AG08396 (cell line): Measurements from ENCODE around the gene OSBPL1A.

Experiments
- DNase-seq: peaks from one replicate; pipeline ENCODE4 v3.0.0; 2012; ENCODE audit warnings: low spot score, mixed read lengths

Gene OSBPL1A

DNA sequence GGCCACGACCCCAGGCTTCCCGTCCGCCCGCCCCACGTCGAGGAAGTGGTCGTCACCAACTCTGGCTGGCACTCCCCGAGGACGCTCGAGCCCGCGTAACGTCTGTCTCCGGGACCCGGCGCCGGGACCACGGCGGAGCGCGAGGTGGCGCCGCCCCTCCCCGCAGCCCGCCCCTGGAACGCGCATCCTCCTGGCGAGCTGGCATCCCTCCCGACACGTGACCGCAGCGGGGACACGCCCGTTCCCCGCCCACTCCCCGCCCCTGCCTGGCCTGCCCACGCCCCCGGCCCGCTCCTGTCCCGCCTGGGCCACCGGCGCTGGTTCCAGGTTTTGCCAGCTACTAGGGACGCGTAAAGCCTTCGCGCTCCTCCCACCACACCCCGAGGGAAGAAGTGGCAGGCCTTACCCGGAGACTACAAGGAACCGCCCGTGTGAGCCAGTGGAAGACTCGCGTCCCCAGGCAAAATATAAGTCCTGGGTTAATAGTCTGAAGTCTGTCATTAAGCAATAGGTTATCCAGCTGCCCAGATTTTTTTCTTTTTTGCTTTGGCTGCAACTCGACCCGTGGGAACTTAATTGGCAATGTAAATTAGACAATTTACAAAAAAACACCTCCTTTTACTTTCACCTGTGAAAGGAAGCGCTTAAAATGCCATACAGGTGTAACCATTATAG lies at the start of gene OSBPL1A:
Gene OSBPL1A, minus strand, starts transcription at position 131 of the 675 bp plus-strand sequence. CDS start 20,291 bp downstream, outside the sequence.
- DNase-seq: peak; percentile 98

DNA sequence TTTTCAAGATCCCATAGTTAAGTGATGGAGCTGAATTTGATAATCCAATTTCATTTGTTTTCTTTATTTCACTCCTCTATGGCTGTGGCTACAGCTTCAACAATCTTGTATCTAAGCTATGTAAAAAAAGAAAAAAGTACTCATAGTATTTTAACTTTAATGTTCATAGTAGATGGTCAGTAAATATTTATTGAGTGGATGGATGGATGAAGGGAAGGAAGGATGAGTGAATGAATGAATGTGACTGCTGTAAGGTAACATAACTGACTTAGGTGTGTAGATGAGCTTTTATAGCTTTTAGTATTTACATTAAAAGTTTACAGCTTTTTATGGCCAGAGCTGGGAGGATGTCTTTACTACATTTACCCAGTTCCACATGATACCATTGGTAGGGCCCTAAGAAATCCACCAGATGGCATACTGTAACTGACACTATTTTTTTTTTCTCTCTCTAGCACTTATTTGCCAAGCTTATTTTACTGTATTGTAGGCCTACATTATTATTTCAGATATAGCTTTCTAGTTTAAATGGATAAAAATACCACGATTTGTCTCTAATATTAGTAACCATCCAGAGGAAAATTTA lies 49.4 kb upstream of the OSBPL1A start:
- DNase-seq: no peak

DNA sequence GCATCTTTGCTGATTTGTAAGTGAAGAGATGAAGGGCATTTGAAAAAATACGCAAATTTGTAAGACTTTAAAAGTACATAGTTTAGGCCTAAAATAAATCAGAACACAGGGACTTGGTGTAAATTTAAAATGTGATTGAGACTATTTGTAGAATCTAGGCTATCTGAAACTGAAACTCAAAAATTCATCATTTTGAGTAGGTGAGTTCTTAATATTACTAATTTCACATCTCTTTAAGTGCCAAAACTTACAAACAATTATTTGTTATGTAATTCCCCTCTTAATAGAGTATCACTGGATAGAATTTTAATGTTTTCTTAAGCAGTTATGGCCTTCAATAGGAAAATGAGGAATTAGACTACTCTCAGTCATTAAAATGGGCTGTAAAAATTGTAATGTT lies 48.8 kb upstream of the OSBPL1A start:
- DNase-seq: no peak

DNA sequence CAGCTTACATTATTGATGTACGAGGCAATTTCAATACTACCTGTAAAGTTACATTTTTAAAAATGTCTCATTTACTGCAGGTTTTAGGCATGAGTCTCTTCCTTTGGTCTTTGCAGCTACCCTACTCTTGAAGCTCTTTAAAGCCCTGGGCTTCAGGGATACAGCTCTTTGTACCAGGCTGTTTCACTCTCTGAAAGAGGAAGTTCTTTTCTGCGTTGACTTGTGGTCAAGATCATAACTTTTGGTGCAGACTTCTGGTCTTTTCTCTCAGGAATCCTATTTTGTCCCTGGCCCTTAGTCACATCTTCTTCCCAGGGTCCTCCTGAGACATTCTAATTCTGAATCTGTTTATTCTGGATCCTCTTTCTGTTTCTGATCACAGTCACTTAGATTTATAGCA lies 46.2 kb upstream of the OSBPL1A start:
- DNase-seq: no peak

- no peak for DNase-seq
Measured at GRCh38 chr18:24436939-24437338, 39.3 kb upstream of the OSBPL1A start.

- DNase-seq: no peak
Measured at GRCh38 chr18:24432618-24433017, 35.0 kb upstream of the OSBPL1A start.

DNA sequence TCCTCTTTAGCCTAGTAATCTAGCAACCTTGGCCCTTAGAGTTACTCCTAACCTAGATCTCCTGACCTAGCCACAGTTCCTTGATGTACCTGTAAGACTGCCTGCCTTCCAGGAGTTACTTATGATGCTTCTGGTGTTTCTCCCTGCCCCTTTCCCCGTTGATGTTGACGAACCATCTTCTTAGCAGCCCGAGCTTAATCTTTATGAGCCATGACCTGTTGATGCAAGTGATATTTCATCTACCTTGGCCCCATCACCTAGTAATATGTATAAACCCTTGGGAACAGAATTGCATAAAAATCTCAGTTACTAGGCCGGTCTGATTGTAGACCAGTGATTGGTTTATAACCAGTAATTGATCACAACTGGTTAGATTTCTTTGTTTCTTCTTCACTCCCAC lies 31.6 kb upstream of the OSBPL1A start:
- DNase-seq: no peak

- DNase-seq: no peak
Measured at GRCh38 chr18:24428709-24429108, 31.1 kb upstream of the OSBPL1A start.

DNA sequence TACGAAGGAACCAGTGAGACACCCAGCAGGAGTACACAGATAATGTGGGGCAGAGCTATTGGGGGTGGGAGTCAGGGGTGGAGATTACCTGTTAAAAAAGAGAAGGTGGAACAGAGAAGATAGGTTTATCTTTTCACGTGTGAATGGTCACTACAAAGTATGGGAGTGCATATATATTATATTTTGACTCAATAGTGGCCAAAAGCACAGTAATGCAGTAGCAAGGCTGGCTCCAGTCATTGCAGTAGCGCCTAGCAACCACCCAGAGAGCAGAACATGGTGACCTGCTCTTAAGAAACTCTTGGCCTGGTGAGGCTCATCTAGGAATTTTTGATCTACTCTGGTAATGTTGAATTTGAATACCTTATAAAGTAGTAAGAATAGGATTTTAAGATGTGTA lies 29.9 kb upstream of the OSBPL1A start:
- DNase-seq: peak; percentile 22

GRCh38 chr18:24426398-24427294 lies 29.0 kb upstream of the OSBPL1A start, which contains the start of gene IMPACT:
TSS of gene IMPACT (plus strand) at chr18:24426670. CDS start at chr18:24426757, 87 bp downstream.
- DNase-seq: peak; percentile 95

DNA sequence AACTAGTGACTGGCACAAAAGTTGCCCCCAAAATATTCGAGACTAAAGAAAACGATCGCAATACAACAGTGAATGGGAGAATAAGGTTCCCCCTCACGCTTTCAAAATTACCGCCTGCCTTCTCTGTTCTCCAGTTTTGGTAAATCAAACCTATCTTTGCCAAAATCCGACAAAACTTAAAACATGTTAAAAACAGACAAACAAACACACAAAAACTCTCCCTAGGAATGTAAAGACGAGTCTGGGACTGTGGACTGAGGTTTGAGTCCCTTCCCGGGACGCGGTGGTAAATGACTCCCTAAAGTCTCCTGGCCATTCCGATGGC lies 28.4 kb upstream of the OSBPL1A start:
- no peak for DNase-seq

DNA sequence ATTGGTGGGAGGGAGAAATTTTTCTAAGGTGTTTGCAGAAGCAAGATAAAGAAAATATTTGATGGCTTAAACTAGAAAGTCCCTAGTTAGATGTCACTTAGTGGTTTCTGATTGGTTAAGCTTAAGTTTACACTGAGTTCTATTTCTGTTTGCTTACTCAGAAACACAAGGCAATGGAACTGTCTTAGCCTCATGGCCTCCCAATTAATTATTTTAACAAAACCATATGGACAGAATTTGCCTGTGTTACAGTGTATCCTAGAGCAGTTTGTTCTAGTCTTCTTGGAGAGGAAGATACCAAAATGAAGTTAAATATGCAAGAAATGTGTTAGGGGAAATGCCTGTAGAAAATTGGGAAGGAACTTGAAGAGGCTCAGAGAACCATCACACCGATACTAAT lies 24.2 kb upstream of the OSBPL1A start:
- DNase-seq: no peak

DNA sequence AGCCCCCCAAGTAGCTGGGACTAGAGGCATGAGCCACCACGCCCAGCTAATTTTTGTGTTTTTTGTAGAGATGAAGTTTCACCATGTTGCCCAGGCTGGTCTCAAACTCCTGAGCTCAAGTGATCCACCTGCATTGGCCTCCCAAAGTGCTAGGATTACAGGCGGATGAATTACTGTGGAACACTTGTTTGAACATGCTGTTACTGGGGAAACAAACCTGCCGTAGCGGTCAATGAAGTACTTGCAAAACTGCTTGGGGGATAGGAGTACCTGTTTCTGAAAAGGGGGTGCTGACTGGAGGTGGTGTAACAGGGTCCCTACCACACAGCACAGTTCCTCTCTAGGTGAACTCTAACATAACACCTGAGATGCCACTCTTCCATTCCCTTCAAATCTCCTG lies 22.9 kb upstream of the OSBPL1A start:
- no peak for DNase-seq

GRCh38 chr18:24417480-24417879 lies 19.9 kb upstream of the OSBPL1A start:
- DNase-seq: no peak

DNA sequence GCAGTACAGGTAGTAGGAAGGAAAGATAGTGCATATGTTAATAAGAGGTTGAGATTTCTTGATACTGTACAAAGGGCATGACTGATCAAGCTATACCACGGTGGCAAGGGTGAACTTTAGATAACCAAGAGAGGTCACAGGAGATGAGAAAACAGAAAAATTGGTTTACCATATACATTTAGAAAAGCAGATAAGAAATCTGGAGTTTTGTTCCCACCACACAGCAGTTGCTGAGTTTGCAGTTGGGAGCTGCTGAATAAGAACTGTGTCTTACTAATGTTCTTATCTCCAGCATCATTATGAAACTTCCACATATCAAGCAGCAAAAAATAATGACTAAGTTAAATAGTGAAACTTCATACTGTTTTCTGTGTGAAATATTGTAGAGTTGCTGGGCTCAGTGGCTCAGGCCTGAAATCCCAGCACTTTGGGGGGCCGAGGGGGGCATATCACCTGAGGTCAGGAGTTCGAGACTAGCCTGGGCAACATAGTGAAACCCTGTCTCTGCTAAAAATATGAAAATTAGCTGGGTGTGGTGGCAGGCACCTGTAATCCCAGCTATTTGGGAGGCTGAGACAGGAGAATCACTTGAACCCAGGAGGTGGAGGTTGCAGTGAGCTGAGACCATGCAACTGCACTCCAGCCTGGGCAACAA lies 16.9 kb upstream of the OSBPL1A start:
- DNase-seq: no peak

DNA sequence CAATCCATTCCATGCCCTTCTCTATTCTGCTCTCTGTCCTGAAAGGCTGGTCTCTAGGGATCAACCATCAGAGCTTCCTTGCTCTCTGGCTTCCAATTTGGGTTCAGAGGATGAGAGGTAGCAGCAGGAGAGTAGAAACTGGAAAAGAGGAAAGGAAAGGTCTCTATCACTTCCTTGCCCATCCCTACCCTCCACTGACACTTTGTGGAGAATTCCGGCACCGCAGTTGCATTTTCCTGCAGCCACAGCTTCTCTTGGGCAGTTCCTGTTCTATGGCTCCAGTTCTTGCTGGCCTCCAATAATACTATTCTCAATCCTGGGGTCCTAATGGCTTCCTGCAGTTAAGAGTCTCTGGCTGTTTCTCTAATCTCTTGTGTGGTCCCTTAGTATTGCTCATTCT lies 15.5 kb upstream of the OSBPL1A start:
- DNase-seq: no peak

- no peak for DNase-seq
Measured at GRCh38 chr18:24408496-24408895, 10.9 kb upstream of the OSBPL1A start.

DNA sequence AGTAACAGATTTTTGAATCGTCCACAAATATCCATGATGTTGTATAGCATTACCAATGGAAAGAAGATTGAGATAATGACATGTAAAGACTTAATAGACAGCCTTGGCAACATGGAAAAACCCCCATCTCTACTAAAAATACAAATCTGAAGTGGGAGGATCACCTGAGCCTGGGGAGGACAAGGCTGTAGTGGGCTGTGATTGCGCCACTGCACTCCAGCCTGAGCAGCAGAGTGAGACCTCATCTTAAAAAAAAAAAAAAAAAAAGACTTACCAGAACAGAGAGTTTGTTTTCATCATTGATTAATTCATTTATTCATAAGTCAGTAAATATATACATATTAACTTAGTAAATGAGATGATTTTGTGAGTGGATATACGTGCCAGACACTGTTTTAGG lies 7.0 kb upstream of the OSBPL1A start:
- DNase-seq: no peak

DNA sequence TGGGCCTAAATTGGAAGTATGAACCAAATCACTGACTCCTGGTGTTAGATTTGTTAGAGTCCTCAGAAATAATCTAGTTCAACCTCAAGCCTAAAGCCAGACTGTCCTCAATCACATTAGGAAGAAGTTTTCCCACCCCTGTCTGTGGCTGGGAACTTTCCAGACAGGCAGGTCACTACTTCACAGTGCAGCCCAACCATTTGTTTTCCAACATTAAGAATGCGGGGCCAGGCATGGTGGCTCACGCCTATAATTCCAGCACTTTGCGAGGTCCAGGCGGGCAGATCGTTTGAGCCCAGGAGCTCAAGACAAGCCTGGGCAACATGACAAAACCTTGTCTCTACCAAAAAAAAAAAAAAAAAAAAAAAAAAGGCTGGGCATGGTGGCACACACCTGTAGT lies 5.5 kb upstream of the OSBPL1A start:
- DNase-seq: no peak

GRCh38 chr18:24402209-24402785 lies 4.7 kb upstream of the OSBPL1A start:
- DNase-seq: no peak

DNA sequence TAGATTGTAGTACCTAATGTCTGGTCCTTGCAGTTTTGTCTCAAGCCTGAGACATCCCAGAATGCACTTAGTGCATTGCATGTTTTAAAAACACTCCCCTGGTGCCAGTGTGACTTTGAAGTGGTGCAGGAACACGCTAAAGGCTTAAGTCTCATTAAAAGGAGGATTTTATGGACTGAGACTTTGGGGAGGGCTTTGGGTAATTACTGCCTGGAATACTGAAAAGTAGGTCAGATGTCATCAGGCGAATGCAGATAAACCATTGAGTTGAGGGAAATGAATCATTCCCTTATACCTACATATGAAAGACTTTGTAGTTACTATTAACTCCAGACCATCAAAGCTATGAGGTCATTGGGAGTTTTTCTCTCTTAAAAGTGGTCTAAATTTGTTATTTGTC lies 3.0 kb upstream of the OSBPL1A start:
- DNase-seq: no peak

DNA sequence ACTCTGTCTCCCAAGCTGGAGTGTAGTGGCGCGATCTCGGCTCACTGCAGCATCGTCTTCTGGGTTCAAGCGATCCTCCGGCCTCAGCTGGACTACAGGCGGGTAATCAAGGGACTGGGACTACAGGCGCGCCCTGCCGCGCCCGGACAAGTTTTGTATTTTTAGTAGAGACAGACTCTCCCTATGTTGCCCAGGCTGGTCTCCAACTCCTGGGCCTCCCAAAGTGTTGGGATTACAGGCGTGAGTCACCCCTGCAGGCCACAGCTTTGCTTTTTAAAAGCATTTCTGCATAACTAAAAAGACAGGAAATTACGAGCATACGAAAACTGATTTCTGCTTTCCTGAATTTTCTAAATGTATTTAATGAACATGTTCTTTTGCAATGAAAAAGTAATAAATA lies 916 bp upstream of the OSBPL1A start:
- DNase-seq: no peak
